HepG2 (cell line): ENCODE data around the gene ABL2. TPM values are rescaled to one million over a fixed set of nuclear protein-coding genes. Genes with fewer than 3 reads are reported as not detected.

Experiments used
- CREBL2 ChIP-seq: sonication (generic); formaldehyde crosslinking; IDR thresholded peaks from 2 replicates; pipeline ENCODE4 v1.8.1; 2023; ENCODE audit warnings: missing genetic modification reagents, mild to moderate bottlenecking, borderline replicate concordance
- FOXK2 ChIP-seq: fragments of 450-650 bp; IDR thresholded peaks from 2 replicates; pipeline ENCODE4 v1.6.1; 2016
- FOXM1 ChIP-seq: sonication (generic); formaldehyde crosslinking; IDR thresholded peaks from 2 replicates; pipeline ENCODE4 v1.5.0; 2020; ENCODE audit warnings: missing genetic modification reagents
- HMG20B ChIP-seq: conservative IDR thresholded peaks from 2 replicates; pipeline ENCODE4 v1.6.1; 2016; ENCODE audit warnings: missing genetic modification reagents, missing compliant biosample characterization
- KLF6 ChIP-seq: IDR thresholded peaks from 2 replicates; pipeline ENCODE4 v1.8.0; 2016; ENCODE audit warnings: missing biosample characterization, missing genetic modification reagents
- NCOR1 ChIP-seq: fragments of 200-600 bp; sonication (generic); IDR thresholded peaks from 2 replicates; pipeline ENCODE4 v1.7.0; 2017; ENCODE audit warnings: antibody characterized with exemption, low read length, borderline replicate concordance
- NFIC ChIP-seq: IDR thresholded peaks from 2 replicates; pipeline ENCODE4 v1.6.1; 2012; ENCODE audit warnings: mild to moderate bottlenecking, low read length, inconsistent platforms
- NR2C2 ChIP-seq: sonication (generic); formaldehyde crosslinking; IDR thresholded peaks from 2 replicates; pipeline ENCODE4 v1.4.0; 2020; ENCODE audit warnings: missing genetic modification reagents, mild to moderate bottlenecking, moderate library complexity, borderline replicate concordance
- PTBP1 ChIP-seq: fragments of 200-400 bp; formaldehyde crosslinking; IDR thresholded peaks from 2 replicates; pipeline ENCODE4 v1.6.1; 2018; ENCODE audit warnings: low read length, low read depth; ENCODE audit not compliant: poor library complexity, severe bottlenecking
- SMC3 ChIP-seq: IDR thresholded peaks from 2 replicates; pipeline ENCODE4 v1.6.1; 2011; ENCODE audit warnings: low read length, improper control_type of control experiment
- TSC22D2 ChIP-seq: sonication (generic); formaldehyde crosslinking; IDR thresholded peaks from 2 replicates; pipeline ENCODE4 v1.5.1; 2020; ENCODE audit warnings: missing genetic modification reagents, mild to moderate bottlenecking, borderline replicate concordance
- ZFP37 ChIP-seq: sonication (generic); formaldehyde crosslinking; IDR thresholded peaks from 2 replicates; pipeline ENCODE4 v1.4.0; 2020; ENCODE audit warnings: missing genetic modification reagents, borderline replicate concordance
- ZFP41 ChIP-seq: sonication (generic); formaldehyde crosslinking; IDR thresholded peaks from 2 replicates; pipeline ENCODE4 v1.4.0; 2020; ENCODE audit warnings: mild to moderate bottlenecking, missing genetic modification reagents, borderline replicate concordance
- ZFP82 ChIP-seq: sonication (generic); formaldehyde crosslinking; IDR thresholded peaks from 2 replicates; pipeline ENCODE4 v1.5.1; 2020; ENCODE audit warnings: mild to moderate bottlenecking, missing genetic modification reagents, borderline replicate concordance
- ZFX ChIP-seq: sonication (generic); formaldehyde crosslinking; IDR thresholded peaks from 2 replicates; pipeline ENCODE4 v1.4.0; 2020; ENCODE audit warnings: mild to moderate bottlenecking, low read depth, missing genetic modification reagents, moderate library complexity
- ZNF24 ChIP-seq: fragments of 450-650 bp; IDR thresholded peaks from 2 replicates; pipeline ENCODE4 v1.6.1; 2017; ENCODE audit warnings: antibody characterized with exemption, mild to moderate bottlenecking
- ZNF276 ChIP-seq: sonication (generic); formaldehyde crosslinking; IDR thresholded peaks from 2 replicates; pipeline ENCODE4 v1.4.0; 2020; ENCODE audit warnings: mild to moderate bottlenecking, low read depth, missing genetic modification reagents
- ZNF367 ChIP-seq: sonication (generic); formaldehyde crosslinking; IDR thresholded peaks from 2 replicates; pipeline ENCODE4 v1.4.0; 2020; ENCODE audit warnings: missing genetic modification reagents, borderline replicate concordance
- ZNF430 ChIP-seq: sonication (generic); formaldehyde crosslinking; IDR thresholded peaks from 2 replicates; pipeline ENCODE4 v1.9.0; 2021; ENCODE audit warnings: mild to moderate bottlenecking, missing genetic modification reagents
- ZNF496 ChIP-seq: sonication (generic); formaldehyde crosslinking; IDR thresholded peaks from 2 replicates; pipeline ENCODE4 v1.8.1; 2023; ENCODE audit warnings: mild to moderate bottlenecking, moderate library complexity, missing genetic modification reagents; ENCODE audit not compliant: insufficient replicate concordance
- ZNF501 ChIP-seq: sonication (generic); formaldehyde crosslinking; IDR thresholded peaks from 2 replicates; pipeline ENCODE4 v1.5.1; 2020; ENCODE audit warnings: mild to moderate bottlenecking, moderate library complexity, missing genetic modification reagents
- ZNF841 ChIP-seq: sonication (generic); formaldehyde crosslinking; IDR thresholded peaks from 2 replicates; pipeline ENCODE4 v1.8.1; 2023; ENCODE audit warnings: missing genetic modification reagents, borderline replicate concordance
- ZSCAN25 ChIP-seq: sonication (generic); formaldehyde crosslinking; IDR thresholded peaks from 2 replicates; pipeline ENCODE4 v1.8.0; 2022; ENCODE audit warnings: mild to moderate bottlenecking, missing genetic modification reagents
- polyA plus RNA-seq, 8 experiments: library from polyadenylated mRNA; depleted of rRNA in 3 of 8; stranded (reverse) in 7 of 8; unstranded in 1 of 8; fragments of >200 nt; fragmentation: Illumina TruSeq in 4 of 8; extraction: Trizol in 4 of 8; gene quantifications; 2 replicates each; pipeline versions ENCODE4 v1.2.1 to v1.2.3, GENCODE V29; 2011 to 2016; ENCODE audit warnings: low read depth in 4 of 8, missing spikeins in 1 of 8, mixed read lengths in 1 of 8; ENCODE audit not compliant: insufficient read depth in 1 of 8
- total RNA-seq, 5 experiments: library from RNA; depleted of rRNA; stranded (reverse); fragments of >200 nt; fragmentation: Illumina TruSeq; extraction: Trizol; gene quantifications; 2 replicates each; pipeline ENCODE4 v1.2.3, GENCODE V29; 2016; ENCODE audit warnings: low read depth in 1 of 5
- TF ChIP-seq, protein P1 (sequence below): sonication (generic); formaldehyde crosslinking; IDR thresholded peaks from 2 replicates; pipeline ENCODE4 v1.4.0; 2020; ENCODE audit warnings: mild to moderate bottlenecking, missing genetic modification reagents
- TF ChIP-seq, protein P2 (sequence below): sonication (generic); formaldehyde crosslinking; IDR thresholded peaks from 2 replicates; pipeline ENCODE4 v1.4.0; 2020; ENCODE audit warnings: mild to moderate bottlenecking, missing genetic modification reagents

The ABL2 gene
- total and polyA plus RNA-seq, 2 of the 13 experiments (the other 11 are each of a cell fraction or from before 2014, with no cell fraction given), result 5.8 to 6.0 TPM

GRCh38 chr1:179104611-179105250 is 124.7 kb downstream of the ABL2 start (continued):
- TF ChIP-seq, protein P1, sequence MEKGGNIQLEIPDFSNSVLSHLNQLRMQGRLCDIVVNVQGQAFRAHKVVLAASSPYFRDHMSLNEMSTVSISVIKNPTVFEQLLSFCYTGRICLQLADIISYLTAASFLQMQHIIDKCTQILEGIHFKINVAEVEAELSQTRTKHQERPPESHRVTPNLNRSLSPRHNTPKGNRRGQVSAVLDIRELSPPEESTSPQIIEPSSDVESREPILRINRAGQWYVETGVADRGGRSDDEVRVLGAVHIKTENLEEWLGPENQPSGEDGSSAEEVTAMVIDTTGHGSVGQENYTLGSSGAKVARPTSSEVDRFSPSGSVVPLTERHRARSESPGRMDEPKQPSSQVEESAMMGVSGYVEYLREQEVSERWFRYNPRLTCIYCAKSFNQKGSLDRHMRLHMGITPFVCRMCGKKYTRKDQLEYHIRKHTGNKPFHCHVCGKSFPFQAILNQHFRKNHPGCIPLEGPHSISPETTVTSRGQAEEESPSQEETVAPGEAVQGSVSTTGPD (CRISPR knock-in tag), result no peak
- TF ChIP-seq TSC22D2 (CRISPR knock-in tag) (no peak), ZNF841 (CRISPR knock-in tag) (no peak), FOXK2 (no peak), ZFP82 (CRISPR knock-in tag) (peak; percentile 84; the same call in 1 of the 2 replicates), SMC3 (no peak), ZSCAN25 (CRISPR knock-in tag) (no peak), KLF6 (CRISPR knock-in tag) (no peak), NCOR1 (peak; percentile 88; the same call in 1 of the 2 replicates), NFIC (peak; percentile 68; the same call in 1 of the 2 replicates), ZNF367 (CRISPR knock-in tag) (no peak), HMG20B (CRISPR knock-in tag) (peak; percentile 82; the same call in 1 of the 2 replicates), ZNF24 (no peak), CREBL2 (CRISPR knock-in tag) (no peak), ZNF430 (0 out of 2 replicates have a peak, but pooled peaks have one; percentile 43), ZFP37 (no peak), ZNF501 (CRISPR knock-in tag) (no peak), PTBP1 (no peak), ZNF496 (CRISPR knock-in tag) (no peak), ZFX (CRISPR knock-in tag) (0 out of 2 replicates have a peak, but pooled peaks have one; percentile 13), NR2C2 (CRISPR knock-in tag) (peak; percentile 85), ZNF276 (CRISPR knock-in tag) (no peak), ZFP41 (CRISPR knock-in tag) (no peak), FOXM1 (CRISPR knock-in tag) (no peak)
- TF ChIP-seq, protein P2, sequence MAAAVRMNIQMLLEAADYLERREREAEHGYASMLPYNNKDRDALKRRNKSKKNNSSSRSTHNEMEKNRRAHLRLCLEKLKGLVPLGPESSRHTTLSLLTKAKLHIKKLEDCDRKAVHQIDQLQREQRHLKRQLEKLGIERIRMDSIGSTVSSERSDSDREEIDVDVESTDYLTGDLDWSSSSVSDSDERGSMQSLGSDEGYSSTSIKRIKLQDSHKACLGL (CRISPR knock-in tag), result no peak
